Hematopoietic multipotent progenitor cell treated with erythropoietin and hydrocortisone succinate and interleukin-3 and kit ligand, for 8 days (in vitro differentiated cells): Measurements from ENCODE around the gene PIGQ.

Experiments used
- DNase-seq: peaks from one replicate; pipeline ENCODE4 v3.0.0-alpha.2; 2015

The PIGQ gene

GRCh38 chr16:569445-570254 lies at the start of gene PIGQ:
PIGQ (plus strand) TSS chr16:569968; CDS start chr16:574075, 4,107 bp downstream.
- DNase-seq = peak; percentile 64

- no peak for DNase-seq
These were observed 48.9 kb upstream of the PIGQ start for GRCh38 chr16:520847-521246.

GRCh38 chr16:521381-522210 lies 48.2 kb upstream of the PIGQ start:
- no peak for DNase-seq

GRCh38 chr16:522320-523096 lies 47.3 kb upstream of the PIGQ start:
- DNase-seq = no peak

GRCh38 chr16:523097-523741 lies 46.5 kb upstream of the PIGQ start:
- DNase-seq = no peak

- DNase-seq = no peak
These were observed 45.3 kb upstream of the PIGQ start for GRCh38 chr16:524274-525040.

- no peak for DNase-seq
These were observed 44.6 kb upstream of the PIGQ start for GRCh38 chr16:525123-525519.

- DNase-seq = peak; percentile 47
These were observed 44.1 kb upstream of the PIGQ start for GRCh38 chr16:525520-526180.

GRCh38 chr16:526181-527014 lies 43.4 kb upstream of the PIGQ start:
- DNase-seq = peak; percentile 80

- peak; percentile 84 for DNase-seq
These were observed 42.5 kb upstream of the PIGQ start, which contains the start of gene CAPN15 for GRCh38 chr16:527015-527903. CAPN15 (plus strand) TSS chr16:527712; CDS start chr16:546839, 19,127 bp downstream.

GRCh38 chr16:528111-529011 lies 41.4 kb upstream of the PIGQ start:
- DNase-seq = peak; percentile 74

- no peak for DNase-seq
These were observed 40.7 kb upstream of the PIGQ start for GRCh38 chr16:529012-529575.

GRCh38 chr16:530111-530817 lies 39.5 kb upstream of the PIGQ start:
- peak; percentile 43 for DNase-seq

- no peak for DNase-seq
These were observed 38.2 kb upstream of the PIGQ start for GRCh38 chr16:531494-532125.

GRCh38 chr16:533391-534123 lies 36.2 kb upstream of the PIGQ start:
- no peak for DNase-seq

GRCh38 chr16:534135-534534 lies 35.6 kb upstream of the PIGQ start:
- DNase-seq = no peak
